Mesenchymal stem cell (in vitro differentiated cells and primary cell): Measurements from ENCODE around the gene SHANK3.
A peak's percentile ranks its signal among the peaks of the same experiment; 100 is the strongest.

Experiments used
- DNase-seq: peaks from one replicate; pipeline ENCODE4 v3.0.0-alpha.2; 2013
- H2AFZ ChIP-seq: one replicate; pipeline ENCODE4 v1.6.1; 2013; ENCODE audit warnings: low read depth, mild to moderate bottlenecking, control low read depth, inconsistent platforms, low read length, moderate library complexity
- H2AK5ac ChIP-seq: 2 replicates; pipeline ENCODE4 v1.6.1; 2013; ENCODE audit warnings: low read length, moderate library complexity, mild to moderate bottlenecking, inconsistent platforms; ENCODE audit not compliant: severe bottlenecking
- H2BK120ac ChIP-seq: one replicate; pipeline ENCODE4 v1.6.1; 2013; ENCODE audit warnings: low read depth, mild to moderate bottlenecking, inconsistent platforms, low read length, moderate library complexity
- H2BK12ac ChIP-seq, 2 experiments: one replicate each; pipeline ENCODE4 v1.6.1; 2013; ENCODE audit warnings: inconsistent platforms in 2 of 2, low read length in 2 of 2, mild to moderate bottlenecking in 2 of 2, moderate library complexity in 2 of 2, control low read depth in 1 of 2
- H2BK15ac ChIP-seq: one replicate; pipeline ENCODE4 v1.6.1; 2013; ENCODE audit warnings: mild to moderate bottlenecking, low read depth, inconsistent platforms; ENCODE audit not compliant: poor library complexity, severe bottlenecking
- H2BK5ac ChIP-seq: 2 replicates; pipeline ENCODE4 v1.6.1; 2013; ENCODE audit warnings: low read depth, mild to moderate bottlenecking, low read length, control low read depth, inconsistent platforms; ENCODE audit not compliant: poor library complexity, severe bottlenecking
- H3K14ac ChIP-seq, 2 experiments: one replicate each; pipeline ENCODE4 v1.6.1; 2013; ENCODE audit warnings: inconsistent platforms in 2 of 2, low read length in 2 of 2, control low read depth in 1 of 2, mild to moderate bottlenecking in 1 of 2, moderate library complexity in 1 of 2
- H3K18ac ChIP-seq, 2 experiments: one replicate each; pipeline ENCODE4 v1.6.1; 2013; ENCODE audit warnings: inconsistent platforms in 2 of 2, low read length in 2 of 2, control low read depth in 1 of 2, low read depth in 1 of 2, mild to moderate bottlenecking in 1 of 2
- H3K23ac ChIP-seq, 2 experiments: one replicate each; pipeline ENCODE4 v1.6.1; 2013; ENCODE audit warnings: inconsistent platforms in 2 of 2, low read length in 2 of 2, mild to moderate bottlenecking in 2 of 2, moderate library complexity in 2 of 2, control low read depth in 1 of 2
- H3K27ac ChIP-seq: 2 replicates; pipeline ENCODE4 v1.5.1; 2013; ENCODE audit warnings: mild to moderate bottlenecking, moderate library complexity, low read length, control low read depth, inconsistent platforms; ENCODE audit not compliant: poor library complexity, severe bottlenecking
- H3K27me3 ChIP-seq, 2 experiments: 2 replicates each; pipeline versions ENCODE4 v1.6.1 to v1.7.0; 2013; ENCODE audit warnings: low read length in 2 of 2, mild to moderate bottlenecking in 2 of 2, moderate library complexity in 2 of 2, control low read depth in 1 of 2, inconsistent platforms in 1 of 2; ENCODE audit not compliant: control insufficient read depth in 1 of 2, insufficient read depth in 1 of 2
- H3K36me3 ChIP-seq, 2 experiments: 2 replicates each; pipeline versions ENCODE4 v1.6.1 to v1.7.0; 2013; ENCODE audit warnings: low read length in 2 of 2, control low read depth in 1 of 2, inconsistent platforms in 1 of 2, low read depth in 1 of 2, mild to moderate bottlenecking in 1 of 2; ENCODE audit not compliant: insufficient read depth in 2 of 2, control insufficient read depth in 1 of 2
- H3K4ac ChIP-seq, 2 experiments: one replicate each; pipeline ENCODE4 v1.6.1; 2013; ENCODE audit warnings: inconsistent platforms in 2 of 2, low read length in 2 of 2, mild to moderate bottlenecking in 2 of 2, moderate library complexity in 2 of 2, control low read depth in 1 of 2, low read depth in 1 of 2
- H3K4me1 ChIP-seq: 2 replicates; pipeline ENCODE4 v1.6.1; 2013; ENCODE audit warnings: low read depth, low read length, control low read depth; ENCODE audit not compliant: control insufficient read depth, insufficient read depth
- H3K4me2 ChIP-seq: 2 replicates; pipeline ENCODE4 v1.6.1; 2013; ENCODE audit warnings: low read length, mild to moderate bottlenecking, inconsistent platforms; ENCODE audit not compliant: poor library complexity, severe bottlenecking
- H3K4me3 ChIP-seq, 2 experiments: 2 replicates each; pipeline versions ENCODE4 v1.5.1 to v1.7.0; 2013; ENCODE audit warnings: low read length in 2 of 2, mild to moderate bottlenecking in 2 of 2, control low read depth in 1 of 2, low read depth in 1 of 2; ENCODE audit not compliant: insufficient read depth in 1 of 2
- H3K79me1 ChIP-seq: replicated peaks from 2 replicates; pipeline ENCODE4 v1.6.1; 2013; ENCODE audit warnings: mild to moderate bottlenecking, control low read depth, low read length, inconsistent platforms; ENCODE audit not compliant: poor library complexity, severe bottlenecking
- H3K9ac ChIP-seq: 2 replicates; pipeline ENCODE4 v1.7.0; 2013; ENCODE audit warnings: mild to moderate bottlenecking, low read length, moderate library complexity
- H3K9me3 ChIP-seq: 2 replicates; pipeline ENCODE4 v1.7.0; 2013; ENCODE audit warnings: mild to moderate bottlenecking, low read length; ENCODE audit not compliant: control insufficient read depth
- H4K8ac ChIP-seq: one replicate; pipeline ENCODE4 v1.6.1; 2013; ENCODE audit warnings: inconsistent platforms, mild to moderate bottlenecking, low read length, moderate library complexity
- H4K91ac ChIP-seq: one replicate; pipeline ENCODE4 v1.6.1; 2013; ENCODE audit warnings: mild to moderate bottlenecking, low read length, inconsistent platforms
- WGBS: methylation state at CpG from one replicate; pipeline ENCODE4 v1.1.7; 2013; ENCODE audit warnings: mixed read lengths; 5-methylcytosine and 5-hydroxymethylcytosine counted together

The SHANK3 gene

GRCh38 chr22:50674130-50674500 lies 1.5 kb downstream of the SHANK3 start:
- Histone ChIP-seq H2BK120ac (no peak overlapping the region), H2BK15ac (no peak overlapping the region), H3K9me3 (no peaks in the 10 kb centered on the region), H3K79me1 (no peaks in the 10 kb centered on the region), H3K36me3 (peaks cover 0 to 7% of the 10 kb centered on the region in 2 experiments), H3K27ac (no peak overlapping the region), H4K8ac (no peak overlapping the region), H3K27me3 (peaks cover 46 to 58% of the 10 kb centered on the region in 2 experiments), H3K18ac (no peak overlapping the region), H3K4me3 (no peak overlapping the region), H3K23ac (no peak overlapping the region), H3K4me2 (no peak overlapping the region), H3K14ac (no peak overlapping the region), H3K4me1 (peaks cover 27% of the 10 kb centered on the region), H3K9ac (no peak overlapping the region), H2AFZ (no peak overlapping the region), H4K91ac (no peak overlapping the region), H2BK12ac (no peak overlapping the region), H3K4ac (no peak overlapping the region), H2BK5ac (no peak overlapping the region), H2AK5ac (no peak overlapping the region)
- 0% methylated on average over 1 of the region's 43 CpGs for WGBS
- DNase-seq, result no peak

GRCh38 chr22:50674606-50675552 lies 2.3 kb downstream of the SHANK3 start:
- Histone ChIP-seq H2BK12ac (no peak overlapping the region), H4K8ac (no peak overlapping the region), H3K9me3 (no peaks in the 10 kb centered on the region), H3K79me1 (no peaks in the 10 kb centered on the region), H3K27ac (no peak overlapping the region), H3K18ac (no peak overlapping the region), H2AK5ac (no peak overlapping the region), H2AFZ (no peak overlapping the region), H3K27me3 (peaks cover 46 to 57% of the 10 kb centered on the region in 2 experiments), H3K4me3 (peak overlapping the region in 1 of 2 experiments; percentile 44), H3K14ac (peak overlapping the region in 1 of 2 experiments; percentile 72), H3K4me1 (peaks cover 27% of the 10 kb centered on the region), H4K91ac (peak overlapping the region; percentile 78), H3K4ac (no peak overlapping the region), H2BK5ac (no peak overlapping the region), H3K23ac (peak overlapping the region in 1 of 2 experiments; percentile 11), H3K4me2 (peak overlapping the region; percentile 69), H3K36me3 (peaks cover 0 to 7% of the 10 kb centered on the region in 2 experiments), H3K9ac (no peak overlapping the region), H2BK15ac (no peak overlapping the region), H2BK120ac (no peak overlapping the region)
- DNase-seq, result peak; percentile 32
- WGBS, result 13% methylated on average over 48 of the region's 105 CpGs

GRCh38 chr22:50675553-50676179 lies 3.0 kb downstream of the SHANK3 start:
- H2BK12ac ChIP-seq, result no peak overlapping the region
- H4K8ac ChIP-seq, result no peak overlapping the region
- no peak overlapping the region for H3K4ac ChIP-seq
- no peak for DNase-seq
- no peak overlapping the region for H2AK5ac ChIP-seq
- H2BK5ac ChIP-seq, result no peak overlapping the region
- WGBS, result 86% methylated on average over 9 of the region's 9 CpGs
- H3K23ac ChIP-seq, result peak overlapping the region in 1 of 2 experiments; percentile 11
- H3K4me3 ChIP-seq, result peak overlapping the region in 1 of 2 experiments; percentile 30
- peaks cover 25% of the 10 kb centered on the region for H3K4me1 ChIP-seq
- H3K4me2 ChIP-seq, result no peak overlapping the region
- H2BK15ac ChIP-seq, result no peak overlapping the region
- H2AFZ ChIP-seq, result no peak overlapping the region
- H3K36me3 ChIP-seq, result peaks cover 0 to 7% of the 10 kb centered on the region in 2 experiments
- H3K27me3 ChIP-seq, result peaks cover 44 to 51% of the 10 kb centered on the region in 2 experiments
- no peak overlapping the region for H3K18ac ChIP-seq
- H3K9ac ChIP-seq, result no peak overlapping the region
- no peak overlapping the region for H2BK120ac ChIP-seq
- peak overlapping the region; percentile 78 for H4K91ac ChIP-seq
- no peak overlapping the region for H3K27ac ChIP-seq
- H3K9me3 ChIP-seq, result no peaks in the 10 kb centered on the region
- H3K79me1 ChIP-seq, result no peaks in the 10 kb centered on the region
- H3K14ac ChIP-seq, result peak overlapping the region in 1 of 2 experiments; percentile 72

GRCh38 chr22:50676180-50676636 lies 3.6 kb downstream of the SHANK3 start:
- H3K79me1 ChIP-seq, result no peaks in the 10 kb centered on the region
- no peak overlapping the region for H2BK5ac ChIP-seq
- H3K18ac ChIP-seq, result no peak overlapping the region
- no peak overlapping the region for H3K4me2 ChIP-seq
- H2BK12ac ChIP-seq, result no peak overlapping the region
- no peak overlapping the region for H3K4me3 ChIP-seq
- no peak overlapping the region for H2BK120ac ChIP-seq
- WGBS, result 96% methylated on average over 14 of the region's 14 CpGs
- H3K14ac ChIP-seq, result no peak overlapping the region
- no peak overlapping the region for H3K23ac ChIP-seq
- no peak overlapping the region for H3K27ac ChIP-seq
- no peak overlapping the region for H2AK5ac ChIP-seq
- peaks cover 42 to 48% of the 10 kb centered on the region in 2 experiments for H3K27me3 ChIP-seq
- H3K9me3 ChIP-seq, result no peaks in the 10 kb centered on the region
- H3K4me1 ChIP-seq, result peaks cover 23% of the 10 kb centered on the region
- no peak overlapping the region for H3K9ac ChIP-seq
- DNase-seq, result no peak
- no peak overlapping the region for H2AFZ ChIP-seq
- H3K4ac ChIP-seq, result no peak overlapping the region
- no peak overlapping the region for H4K91ac ChIP-seq
- H2BK15ac ChIP-seq, result no peak overlapping the region
- H3K36me3 ChIP-seq, result peaks cover 0 to 7% of the 10 kb centered on the region in 2 experiments
- no peak overlapping the region for H4K8ac ChIP-seq
